GM21528 (cell line): ENCODE data around the gene GJB4.

Experiments
- ATAC-seq: cut with Tn5 transposase; IDR thresholded peaks from one replicate; pipeline ENCODE4 v1.9.1; 2021; ENCODE audit warnings: mild to moderate bottlenecking, moderate library complexity; ENCODE audit not compliant: unreplicated experiment, low FRiP score

GJB4 gene

DNA sequence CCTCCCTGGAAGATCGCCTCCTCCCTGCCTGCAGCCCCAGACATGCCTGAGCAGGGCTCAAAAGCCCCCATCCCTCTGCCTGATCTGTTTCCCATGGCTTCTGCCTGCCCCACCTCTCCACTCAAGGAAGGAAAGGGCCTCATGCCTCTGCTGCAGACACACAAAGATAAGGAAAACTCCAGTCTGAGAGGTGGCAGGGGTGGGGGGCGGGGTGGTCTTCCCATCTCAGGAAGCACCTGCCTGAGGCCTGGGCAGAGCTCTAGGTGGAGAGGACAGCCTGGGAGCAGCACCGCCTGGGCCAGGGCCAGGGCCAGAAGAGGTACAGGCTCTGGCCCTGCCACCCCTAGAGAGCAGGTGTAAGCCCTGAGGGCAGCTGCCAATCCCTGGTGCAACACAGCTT, 17.4 kb downstream of the GJB4 start:
- no peak for ATAC-seq

DNA sequence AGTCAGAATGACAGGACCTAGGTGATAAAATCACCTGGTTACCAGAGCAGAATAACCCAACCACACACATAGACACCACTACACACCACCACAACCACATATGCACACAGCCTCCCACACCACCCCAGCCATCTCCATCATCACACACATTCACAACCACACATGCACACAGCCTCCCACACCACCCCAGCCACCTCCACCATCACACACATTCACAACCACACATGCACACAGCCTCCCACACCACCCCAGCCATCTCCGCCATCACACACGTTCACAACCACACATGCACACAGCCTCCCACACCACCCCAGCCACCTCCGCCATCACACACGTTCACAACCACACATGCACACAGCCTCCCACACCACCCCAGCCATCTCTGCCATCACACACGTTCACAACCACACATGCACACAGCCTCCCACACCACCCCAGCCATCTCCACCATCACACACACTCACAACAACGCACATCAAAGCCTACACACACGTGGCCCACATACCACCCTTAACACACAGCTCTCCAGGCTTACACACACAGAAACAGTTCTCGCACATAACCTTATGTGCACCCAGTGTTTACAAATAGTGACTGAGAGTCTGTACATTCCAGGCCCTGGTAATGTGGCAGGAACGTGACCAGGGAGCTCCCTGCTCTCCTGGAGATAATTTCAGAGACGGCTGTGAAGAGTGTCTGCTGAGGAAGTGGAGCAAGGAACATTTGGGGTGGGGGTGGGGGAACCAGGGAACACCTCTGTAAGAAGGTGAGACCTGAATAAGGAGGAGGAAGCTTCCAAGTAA, 18.2 kb downstream of the GJB4 start:
- ATAC-seq = no peak

DNA sequence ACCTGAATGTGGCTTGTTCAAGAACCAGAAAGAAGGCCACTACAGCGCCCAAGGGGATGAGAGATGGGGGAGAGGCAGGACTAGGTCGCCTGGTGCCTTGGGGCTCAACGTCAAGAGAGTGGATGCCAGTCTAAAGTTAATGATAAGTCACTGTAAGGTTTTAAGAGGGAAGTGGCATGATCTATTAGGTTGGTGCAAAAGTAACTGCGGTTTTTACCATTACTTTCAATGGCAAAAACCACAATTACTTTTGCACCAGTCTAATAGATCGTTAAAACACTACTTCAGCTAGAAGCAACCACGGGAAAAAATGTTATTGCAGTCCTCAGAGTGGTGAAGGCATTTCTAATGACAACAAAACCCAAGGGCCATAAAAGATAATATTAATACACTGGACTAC, 18.8 kb downstream of the GJB4 start:
- ATAC-seq = no peak

DNA sequence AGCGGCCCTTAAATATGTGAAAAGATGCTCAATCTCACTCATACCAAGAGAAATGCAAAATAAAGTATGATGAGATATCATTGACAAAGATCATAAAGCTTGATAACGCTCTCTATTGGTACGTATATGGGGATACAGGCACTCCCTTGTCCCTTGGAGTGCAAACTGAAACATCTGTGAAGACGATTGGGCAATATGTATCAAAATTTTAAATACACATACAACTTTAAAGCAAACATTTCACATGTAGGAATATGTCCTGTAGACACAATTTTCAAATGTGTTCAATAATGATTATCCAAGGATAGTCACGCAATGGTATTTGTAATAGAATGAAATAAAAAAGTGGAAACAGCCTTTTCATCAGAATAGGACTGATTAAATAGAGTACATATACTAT, 19.5 kb downstream of the GJB4 start:
- no peak for ATAC-seq

DNA sequence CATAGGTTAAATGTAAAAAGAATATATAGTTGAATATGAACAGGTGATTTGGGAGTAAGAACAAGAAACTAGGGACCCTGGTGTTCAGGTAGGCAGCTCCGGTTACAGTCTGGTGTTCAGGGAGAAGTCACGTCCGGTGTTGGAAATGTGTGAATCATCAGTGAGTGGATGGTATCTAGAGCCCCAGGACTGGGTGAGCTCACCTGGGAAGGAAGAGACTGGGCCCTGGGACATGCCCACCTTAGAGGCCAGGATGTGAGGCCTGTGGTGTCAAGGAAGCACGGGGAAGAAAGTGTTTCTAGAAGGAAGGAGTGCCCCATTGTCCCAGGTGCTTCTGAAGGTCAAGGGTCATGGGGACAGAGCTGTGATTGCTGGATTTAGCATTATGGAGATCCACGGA, 20.0 kb downstream of the GJB4 start:
- ATAC-seq = no peak

DNA sequence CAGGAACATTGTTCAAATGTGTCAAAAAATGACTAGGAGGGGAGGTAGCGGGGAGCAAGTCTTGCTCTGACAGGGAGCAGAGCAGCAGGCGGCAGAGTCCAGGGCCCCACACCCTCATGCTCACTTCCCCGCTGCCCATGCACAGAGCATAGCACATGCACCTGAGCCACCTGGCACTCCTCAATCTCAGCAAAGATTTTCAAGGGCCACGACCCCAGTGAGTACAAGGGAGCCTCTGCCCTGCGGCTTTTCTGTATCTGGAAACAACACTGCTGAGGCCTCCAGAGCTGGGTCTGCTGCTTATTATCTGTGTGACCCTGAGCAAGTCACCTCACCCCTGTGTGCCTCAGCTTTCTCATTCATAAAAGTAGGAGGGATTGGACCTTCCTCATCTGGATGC, 20.4 kb downstream of the GJB4 start:
- no peak for ATAC-seq

DNA sequence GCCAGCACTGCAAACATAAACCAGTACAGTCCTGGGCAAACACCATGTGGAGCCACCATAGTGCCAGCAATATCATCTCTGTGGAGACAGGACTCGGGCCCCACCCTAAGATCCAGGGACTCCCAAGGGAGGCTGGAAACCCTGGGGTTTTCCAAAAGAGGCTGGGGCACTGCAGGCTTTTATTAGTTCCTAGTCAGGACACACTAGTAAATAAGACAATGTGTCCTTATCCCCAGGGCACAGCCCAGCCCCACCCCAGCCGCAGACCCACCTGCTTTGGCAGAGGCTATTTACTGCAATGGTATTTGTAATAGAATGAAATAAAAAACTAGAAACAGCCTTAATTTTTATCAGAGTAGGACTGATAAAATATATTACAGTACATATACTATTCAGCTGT, 21.0 kb downstream of the GJB4 start:
- no peak for ATAC-seq

DNA sequence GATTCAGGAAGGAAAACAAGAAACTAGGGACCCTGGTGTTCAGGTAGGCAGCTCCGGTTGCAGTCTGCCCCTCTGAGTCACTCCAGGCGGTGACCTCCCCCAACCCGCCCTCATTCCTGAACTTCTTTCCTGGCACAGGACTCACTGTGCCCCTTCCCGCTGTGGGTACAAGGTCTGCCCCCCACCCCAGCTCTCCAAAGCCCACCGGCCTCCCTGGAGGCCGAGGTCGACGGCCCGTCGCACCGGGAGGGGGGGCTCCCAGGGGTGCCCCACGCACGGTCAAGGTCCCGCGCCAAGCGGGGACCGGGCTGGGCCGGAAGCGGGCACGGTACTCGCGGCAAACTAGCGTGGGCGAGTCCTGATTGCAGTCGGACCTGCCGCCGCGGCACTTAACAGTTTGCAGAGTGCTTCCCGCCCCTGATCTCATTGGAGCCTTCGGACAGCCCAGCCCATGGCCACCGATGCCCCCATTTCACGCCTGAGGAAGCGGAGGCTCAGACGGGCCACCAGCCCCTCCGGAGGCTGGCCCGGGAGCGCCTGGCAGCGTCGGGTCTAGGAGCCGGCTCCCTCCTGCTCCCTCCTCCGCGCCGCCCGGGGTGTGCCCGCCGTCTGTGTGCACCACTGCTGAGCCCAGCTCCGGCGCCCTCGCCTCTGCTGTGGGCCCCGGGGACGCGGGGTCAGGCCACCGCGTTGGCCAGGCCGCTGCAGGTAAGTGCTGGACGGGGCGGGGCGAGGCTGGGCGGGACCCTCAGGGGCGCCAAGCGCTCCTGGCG, 21.7 kb downstream of the GJB4 start, which contains the start of gene GJB3:
Gene GJB3 (plus strand): TSS at position 144 of the 773 bp plus-strand sequence. CDS start 3,549 bp downstream, outside the sequence.
- no peak for ATAC-seq

DNA sequence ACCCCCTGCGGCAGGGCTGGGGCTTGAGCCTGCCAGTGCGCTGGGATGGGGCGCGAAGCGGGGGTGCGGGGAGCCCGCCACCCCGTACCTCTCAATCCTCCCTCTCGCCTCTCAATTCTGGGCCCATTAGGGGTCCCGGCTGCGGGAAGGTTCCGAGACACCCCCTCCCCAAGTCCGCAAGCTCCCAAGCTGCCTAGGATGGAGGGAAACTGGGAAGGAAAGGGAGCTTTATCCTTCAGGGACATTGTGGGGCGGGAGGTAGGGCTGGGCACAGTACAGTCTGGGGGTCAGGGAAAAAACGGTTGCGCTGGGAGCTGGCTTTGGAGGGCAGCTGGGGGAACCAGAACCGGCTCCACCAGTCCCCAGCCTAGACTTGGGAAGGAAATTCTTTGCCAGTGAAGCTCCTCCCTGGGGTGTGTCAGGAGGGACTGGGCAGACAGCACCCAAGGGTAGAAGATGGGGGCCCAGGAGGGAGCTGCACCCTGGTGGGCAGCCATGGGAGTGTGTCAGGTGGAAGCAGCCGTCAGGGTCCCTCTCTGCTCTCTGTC, 22.4 kb downstream of the GJB4 start:
- ATAC-seq = no peak

DNA sequence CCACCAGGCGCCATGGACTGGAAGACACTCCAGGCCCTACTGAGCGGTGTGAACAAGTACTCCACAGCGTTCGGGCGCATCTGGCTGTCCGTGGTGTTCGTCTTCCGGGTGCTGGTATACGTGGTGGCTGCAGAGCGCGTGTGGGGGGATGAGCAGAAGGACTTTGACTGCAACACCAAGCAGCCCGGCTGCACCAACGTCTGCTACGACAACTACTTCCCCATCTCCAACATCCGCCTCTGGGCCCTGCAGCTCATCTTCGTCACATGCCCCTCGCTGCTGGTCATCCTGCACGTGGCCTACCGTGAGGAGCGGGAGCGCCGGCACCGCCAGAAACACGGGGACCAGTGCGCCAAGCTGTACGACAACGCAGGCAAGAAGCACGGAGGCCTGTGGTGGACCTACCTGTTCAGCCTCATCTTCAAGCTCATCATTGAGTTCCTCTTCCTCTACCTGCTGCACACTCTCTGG, 25.2 kb downstream of the GJB4 start:
- ATAC-seq = no peak

DNA sequence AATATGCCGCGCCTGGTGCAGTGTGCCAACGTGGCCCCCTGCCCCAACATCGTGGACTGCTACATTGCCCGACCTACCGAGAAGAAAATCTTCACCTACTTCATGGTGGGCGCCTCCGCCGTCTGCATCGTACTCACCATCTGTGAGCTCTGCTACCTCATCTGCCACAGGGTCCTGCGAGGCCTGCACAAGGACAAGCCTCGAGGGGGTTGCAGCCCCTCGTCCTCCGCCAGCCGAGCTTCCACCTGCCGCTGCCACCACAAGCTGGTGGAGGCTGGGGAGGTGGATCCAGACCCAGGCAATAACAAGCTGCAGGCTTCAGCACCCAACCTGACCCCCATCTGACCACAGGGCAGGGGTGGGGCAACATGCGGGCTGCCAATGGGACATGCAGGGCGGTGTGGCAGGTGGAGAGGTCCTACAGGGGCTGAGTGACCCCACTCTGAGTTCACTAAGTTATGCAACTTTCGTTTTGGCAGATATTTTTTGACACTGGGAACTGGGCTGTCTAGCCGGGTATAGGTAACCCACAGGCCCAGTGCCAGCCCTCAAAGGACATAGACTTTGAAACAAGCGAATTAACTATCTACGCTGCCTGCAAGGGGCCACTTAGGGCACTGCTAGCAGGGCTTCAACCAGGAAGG, 25.8 kb downstream of the GJB4 start:
- no peak for ATAC-seq

DNA sequence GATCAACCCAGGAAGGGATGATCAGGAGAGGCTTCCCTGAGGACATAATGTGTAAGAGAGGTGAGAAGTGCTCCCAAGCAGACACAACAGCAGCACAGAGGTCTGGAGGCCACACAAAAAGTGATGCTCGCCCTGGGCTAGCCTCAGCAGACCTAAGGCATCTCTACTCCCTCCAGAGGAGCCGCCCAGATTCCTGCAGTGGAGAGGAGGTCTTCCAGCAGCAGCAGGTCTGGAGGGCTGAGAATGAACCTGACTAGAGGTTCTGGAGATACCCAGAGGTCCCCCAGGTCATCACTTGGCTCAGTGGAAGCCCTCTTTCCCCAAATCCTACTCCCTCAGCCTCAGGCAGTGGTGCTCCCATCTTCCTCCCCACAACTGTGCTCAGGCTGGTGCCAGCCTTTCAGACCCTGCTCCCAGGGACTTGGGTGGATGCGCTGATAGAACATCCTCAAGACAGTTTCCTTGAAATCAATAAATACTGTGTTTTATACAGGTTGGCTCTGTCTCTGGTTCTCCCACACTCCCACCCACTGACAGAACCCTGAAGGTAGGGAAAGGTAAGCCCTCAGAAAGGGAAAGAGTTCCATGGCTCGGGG, 26.4 kb downstream of the GJB4 start:
- no peak for ATAC-seq

DNA sequence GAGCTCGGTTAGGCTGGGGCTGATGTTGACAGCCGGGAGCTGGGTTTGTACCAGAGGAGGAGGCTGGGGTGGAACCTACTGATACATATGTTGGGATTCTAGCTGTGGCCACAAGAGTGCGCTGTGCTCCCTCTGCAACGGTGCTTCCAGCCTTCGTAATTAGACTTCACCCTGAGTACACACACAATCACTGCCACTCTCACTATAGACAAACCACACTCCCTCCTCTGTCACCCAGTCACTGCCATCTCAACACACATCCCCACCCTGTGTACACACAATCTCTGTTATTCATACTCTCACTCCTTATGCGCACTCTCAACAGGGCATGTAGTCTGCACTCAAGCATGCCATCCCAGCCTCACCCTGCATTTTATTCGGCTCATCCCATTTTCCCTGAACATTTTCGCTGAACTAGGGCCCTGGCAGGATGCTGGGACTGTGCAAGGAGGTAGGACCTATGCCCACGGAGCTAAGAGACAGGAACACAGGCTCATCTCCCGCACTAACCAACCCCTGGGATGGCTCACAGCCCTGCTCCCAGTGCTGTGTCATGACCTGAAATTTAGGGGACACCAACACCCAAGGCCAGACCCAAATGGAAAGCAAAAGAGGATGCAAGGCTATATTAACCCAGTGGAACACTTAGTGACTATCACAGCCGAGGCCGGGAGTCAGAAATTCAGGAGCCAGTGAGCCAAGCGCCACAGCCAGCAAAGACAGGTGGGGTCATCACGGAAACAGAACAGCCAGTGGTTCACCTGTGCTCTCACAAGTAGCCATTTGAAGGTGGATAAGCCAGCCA, 27.2 kb downstream of the GJB4 start:
- no peak for ATAC-seq

DNA sequence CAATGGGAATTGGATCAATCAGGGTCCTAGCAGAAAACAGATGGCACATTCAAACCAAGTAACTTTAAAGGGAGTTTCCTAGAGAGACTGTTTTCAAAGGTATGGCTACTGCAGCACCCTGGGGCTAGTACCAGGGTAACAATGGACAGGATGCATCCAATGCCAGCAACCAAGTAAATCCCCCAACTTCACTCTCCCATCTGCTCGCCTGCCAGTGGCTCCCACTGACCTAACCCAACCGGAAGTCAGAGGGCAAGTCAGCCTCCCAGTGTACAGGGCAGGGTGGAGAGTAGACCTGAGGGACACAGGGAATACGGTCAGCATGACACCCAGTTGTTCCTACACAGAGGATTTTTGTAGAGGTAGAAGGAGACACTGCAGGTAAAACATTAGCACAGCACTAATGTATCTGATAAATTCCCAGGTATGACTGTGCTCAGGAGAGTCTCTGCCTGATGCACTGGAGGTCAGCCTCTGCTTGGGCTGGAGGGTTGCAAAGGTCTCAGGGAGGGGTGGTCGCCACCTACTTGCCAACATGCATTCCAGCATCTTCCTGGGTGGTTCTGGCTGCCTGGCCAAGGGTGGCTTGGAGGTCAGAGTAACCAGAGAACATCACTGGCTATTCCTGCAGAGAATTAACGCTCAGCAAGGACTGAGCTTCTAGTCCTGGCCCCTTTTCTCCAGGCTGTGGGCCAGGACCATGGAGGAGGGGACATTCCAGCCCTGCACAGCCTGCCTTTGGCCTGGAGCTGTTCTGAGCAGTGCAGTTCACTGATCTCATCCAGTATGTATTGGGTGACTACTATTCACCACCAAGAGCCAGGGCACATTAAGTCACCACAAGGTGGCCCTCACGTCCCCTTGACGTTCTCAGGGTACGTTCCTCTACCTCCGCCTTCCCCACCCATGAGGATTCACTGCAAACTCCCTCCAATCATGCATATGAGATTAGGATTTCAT, 28.2 kb downstream of the GJB4 start:
- no peak for ATAC-seq

DNA sequence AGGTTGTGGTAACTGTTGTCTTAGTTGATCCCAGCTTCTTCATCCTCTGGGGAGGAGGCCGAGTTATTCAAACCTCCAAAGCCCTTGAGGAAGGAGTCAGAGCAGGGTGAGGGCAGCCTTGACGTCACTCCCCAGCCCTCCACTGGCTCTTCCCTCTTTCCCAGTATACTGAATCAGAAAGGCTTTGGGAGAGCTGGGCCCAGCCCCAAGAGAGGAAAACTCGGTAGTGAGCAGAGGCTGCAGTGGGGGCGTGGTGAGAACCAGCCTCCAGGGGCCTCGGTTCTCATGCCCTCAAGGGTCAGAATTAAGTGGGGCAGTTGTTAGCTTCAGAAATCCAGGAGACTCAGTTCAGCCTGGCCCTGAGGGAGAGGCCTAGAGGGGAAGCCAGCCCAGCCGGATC, 31.4 kb downstream of the GJB4 start:
- no peak for ATAC-seq

DNA sequence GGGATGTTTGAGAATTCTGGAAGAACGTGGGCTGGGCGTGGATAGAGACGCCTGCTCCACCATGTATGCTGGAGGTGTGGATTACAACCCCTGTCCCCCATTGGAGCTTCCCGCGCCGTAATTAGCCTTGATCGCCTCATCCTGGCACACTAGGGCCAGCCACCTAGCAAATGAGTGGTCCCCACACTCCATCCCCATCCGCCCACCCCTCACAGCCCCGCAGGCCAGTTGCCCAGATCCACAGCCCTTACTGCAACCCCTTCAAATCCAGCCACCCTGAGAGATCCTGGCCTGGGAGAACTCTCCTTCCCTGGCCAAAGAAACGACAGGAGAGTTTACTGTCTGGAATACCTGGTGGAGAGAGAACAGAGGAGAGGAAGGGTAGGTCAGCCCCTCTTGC, 32.9 kb downstream of the GJB4 start:
- ATAC-seq = no peak

DNA sequence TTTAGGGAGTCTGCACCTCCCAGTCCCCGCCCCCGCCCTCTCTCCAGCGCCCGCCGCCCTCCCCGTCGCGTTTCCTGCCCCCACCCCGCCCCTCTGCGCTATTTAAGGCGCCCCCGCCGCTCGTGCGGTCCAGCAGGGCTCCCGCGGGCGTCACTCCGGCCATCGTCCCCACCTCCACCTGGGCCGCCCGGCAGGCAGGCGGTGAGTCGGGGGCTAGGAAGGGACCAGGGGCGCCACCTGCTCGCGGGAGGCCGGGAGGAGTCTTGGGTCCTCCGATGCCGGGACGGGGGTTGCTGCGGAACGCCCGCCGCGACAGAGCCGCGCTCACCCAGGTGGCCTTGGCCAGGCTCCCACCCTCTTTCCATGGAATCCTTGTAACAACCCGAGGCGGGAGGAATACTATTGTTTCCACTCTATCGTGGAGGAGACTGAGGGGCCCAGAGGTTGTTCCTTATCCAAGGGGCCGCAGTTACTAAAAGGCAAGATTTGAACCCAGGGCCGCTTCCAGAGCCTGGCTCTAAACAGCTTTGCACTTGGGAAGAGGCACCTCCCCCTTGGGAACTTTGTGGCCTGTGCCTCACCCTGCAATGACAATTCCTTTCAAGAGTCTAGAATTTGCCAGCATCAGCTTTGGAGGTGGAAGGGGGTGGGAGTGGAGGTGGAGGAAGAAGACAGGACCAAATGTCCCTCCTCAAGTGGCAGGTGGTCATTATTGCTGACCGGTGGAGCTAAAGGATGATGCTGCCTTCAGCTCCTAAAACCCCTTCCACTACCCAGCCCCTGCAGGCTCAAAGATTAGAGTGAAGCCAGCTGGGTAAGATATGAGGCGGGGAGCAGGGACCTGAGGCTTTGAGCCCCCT, 33.6 kb downstream of the GJB4 start, which contains the start of gene GJA4:
Gene GJA4 (plus strand): TSS at position 132 of the 860 bp plus-strand sequence. CDS start 1,215 bp downstream, outside the sequence.
- no peak for ATAC-seq
